Liver (tissue), 9 donors: ENCODE measurements around the gene TOMM40L. TPM values are rescaled to one million over a fixed set of nuclear protein-coding genes. Genes with fewer than 3 reads are reported as not detected.

Experiments
- DNase-seq: peaks from one replicate; pipeline ENCODE4 v3.0.0-alpha.2; 2017; ENCODE audit warnings: low spot score
- H3K27ac ChIP-seq, 2 donors: one replicate each; pipeline ENCODE4 v1.7.0; 2013; ENCODE audit warnings: inconsistent platforms in 2 of 2, low read length in 2 of 2, control low read depth in 1 of 2, low read depth in 1 of 2, mild to moderate bottlenecking in 1 of 2
- H3K27me3 ChIP-seq, 4 donors: one replicate each; pipeline versions ENCODE4 v1.6.1 to v1.7.0; 2013; ENCODE audit warnings: low read length in 3 of 4, inconsistent platforms in 1 of 4, mild to moderate bottlenecking in 1 of 4, moderate library complexity in 1 of 4; ENCODE audit not compliant: control insufficient read depth in 4 of 4, insufficient read depth in 4 of 4
- H3K36me3 ChIP-seq, 4 donors: one replicate each; pipeline versions ENCODE4 v1.6.1 to v1.7.0; 2013; ENCODE audit warnings: low read length in 3 of 4, mild to moderate bottlenecking in 3 of 4, low read depth in 1 of 4, moderate library complexity in 1 of 4; ENCODE audit not compliant: control insufficient read depth in 4 of 4, insufficient read depth in 3 of 4
- H3K4me1 ChIP-seq, 4 donors: one replicate each; pipeline versions ENCODE4 v1.6.1 to v1.7.0; 2013; ENCODE audit warnings: low read length in 3 of 4, mild to moderate bottlenecking in 3 of 4, moderate library complexity in 1 of 4; ENCODE audit not compliant: control insufficient read depth in 4 of 4, insufficient read depth in 4 of 4
- H3K4me3 ChIP-seq, 3 donors: one replicate each; pipeline versions ENCODE4 v1.6.1 to v1.7.0; 2013; ENCODE audit warnings: low read length in 3 of 3, control low read depth in 1 of 3, low read depth in 1 of 3, mild to moderate bottlenecking in 1 of 3
- H3K9ac ChIP-seq, 2 donors: one replicate each; pipeline ENCODE4 v1.7.0; 2013; ENCODE audit warnings: low read length in 2 of 2, mild to moderate bottlenecking in 2 of 2, moderate library complexity in 2 of 2, control low read depth in 1 of 2, low read depth in 1 of 2
- H3K9me3 ChIP-seq, 4 donors: one replicate each; pipeline versions ENCODE4 v1.6.1 to v1.7.0; 2013; ENCODE audit warnings: low read length in 3 of 4; ENCODE audit not compliant: control insufficient read depth in 4 of 4
- ATF3 ChIP-seq: IDR thresholded peaks from 2 replicates; pipeline ENCODE4 v1.6.1; 2016; ENCODE audit warnings: antibody characterized with exemption
- CTCF ChIP-seq: fragments of 150-350 bp; IDR thresholded peaks from 2 replicates; pipeline ENCODE4 v1.5.1; 2017; ENCODE audit warnings: improper control_type of control experiment, low read depth, low read length; ENCODE audit not compliant: missing input control
- EGR1 ChIP-seq, 2 donors: IDR thresholded peaks; 2 replicates each; pipeline ENCODE4 v1.6.1; 2016 to 2018; ENCODE audit warnings: antibody characterized with exemption in 2 of 2, low read depth in 2 of 2
- FOXA1 ChIP-seq: IDR thresholded peaks from 2 replicates; pipeline ENCODE4 v1.6.1; 2016; ENCODE audit warnings: antibody characterized with exemption
- FOXA2 ChIP-seq: IDR thresholded peaks from 2 replicates; pipeline ENCODE4 v1.6.1; 2016; ENCODE audit warnings: antibody characterized with exemption
- GABPA ChIP-seq, 2 donors: IDR thresholded peaks in 1 of 2; conservative IDR thresholded peaks in 1 of 2; 2 replicates each; pipeline ENCODE4 v1.6.1; 2016; ENCODE audit warnings: antibody characterized with exemption in 2 of 2, mild to moderate bottlenecking in 1 of 2, moderate library complexity in 1 of 2
- HNF4A ChIP-seq, 2 donors: conservative IDR thresholded peaks; 2 replicates each; pipeline ENCODE4 v1.6.1; 2016; ENCODE audit warnings: antibody characterized with exemption in 2 of 2, mild to moderate bottlenecking in 2 of 2
- HNF4G ChIP-seq: IDR thresholded peaks from 2 replicates; pipeline ENCODE4 v1.6.1; 2016; ENCODE audit warnings: antibody characterized with exemption
- JUND ChIP-seq, 2 donors: IDR thresholded peaks; 2 replicates each; pipeline ENCODE4 v1.6.1; 2016; ENCODE audit warnings: antibody characterized with exemption in 2 of 2
- MAX ChIP-seq: IDR thresholded peaks from 2 replicates; pipeline ENCODE4 v1.6.1; 2016; ENCODE audit warnings: antibody characterized with exemption
- NR2F2 ChIP-seq: IDR thresholded peaks from 2 replicates; pipeline ENCODE4 v1.6.1; 2016; ENCODE audit warnings: antibody characterized with exemption
- RAD21 ChIP-seq, 2 donors: IDR thresholded peaks; 2 replicates each; pipeline ENCODE4 v1.6.1; 2016; ENCODE audit warnings: antibody characterized with exemption in 2 of 2, mild to moderate bottlenecking in 2 of 2
- REST ChIP-seq: IDR thresholded peaks from 2 replicates; pipeline ENCODE4 v1.6.1; 2016; ENCODE audit warnings: antibody characterized with exemption, mild to moderate bottlenecking
- RXRA ChIP-seq, 2 donors: IDR thresholded peaks; 2 replicates each; pipeline ENCODE4 v1.6.1; 2017 to 2018; ENCODE audit warnings: antibody characterized with exemption in 2 of 2, mild to moderate bottlenecking in 1 of 2
- SP1 ChIP-seq: IDR thresholded peaks from 2 replicates; pipeline ENCODE4 v1.6.1; 2018; ENCODE audit warnings: antibody characterized with exemption, mild to moderate bottlenecking
- TAF1 ChIP-seq: conservative IDR thresholded peaks from 2 replicates; pipeline ENCODE4 v1.6.1; 2016; ENCODE audit warnings: antibody characterized with exemption, mild to moderate bottlenecking
- YY1 ChIP-seq: IDR thresholded peaks from 2 replicates; pipeline ENCODE4 v1.6.1; 2016; ENCODE audit warnings: antibody characterized with exemption, mild to moderate bottlenecking
- ZBTB33 ChIP-seq: IDR thresholded peaks from 2 replicates; pipeline ENCODE4 v1.6.1; 2016; ENCODE audit warnings: antibody characterized with exemption
- WGBS: extraction: QIAGEN DNeasy Blood & Tissue Kit; methylation state at CpG from one replicate; pipeline ENCODE4 v1.1.7; 2013; 5-methylcytosine and 5-hydroxymethylcytosine counted together
- polyA plus RNA-seq, 2 donors: library from polyadenylated mRNA; stranded (reverse) in 1 of 2; unstranded in 1 of 2; fragments of 200-250 nt in 1 of 2; fragments of >200 nt in 1 of 2; fragmentation: Nextera tagmentation in 1 of 2; extraction: Ambion mirVana in 1 of 2; gene quantifications; one replicate each; pipeline versions ENCODE4 v1.2.1 to v1.2.3, GENCODE V29; 2013 to 2015
- total RNA-seq, 2 donors: library from RNA; depleted of rRNA; stranded (reverse); fragments of >200 nt; gene quantifications; one replicate each; pipeline ENCODE4 v1.2.3, GENCODE V29; 2014
- donor health status: healthy.
- donor health status: healthy.
- donor health status: healthy.
- donor health status: healthy.
- donor health status: healthy.

Gene TOMM40L
- total and polyA plus RNA-seq, 4 donors = 6.7 to 10.5 (median 8.9) TPM

GRCh38 chr1:161238039-161238473 is 12.2 kb downstream of the TOMM40L start, which contains the start of gene NR1I3:
TSS of gene NR1I3 (minus strand) at chr1:161238203. CDS start at chr1:161236565, 1,638 bp downstream.
- Histone ChIP-seq H3K4me1 (peaks cover 0 to 25% (median 6%) of the 10 kb centered on the region in 4 donors), H3K9ac (peak within 1 kb of the TSS; percentile 91 to 99), H3K9me3 (no peaks in the 10 kb centered on the region), H3K27ac (peak within 1 kb of the TSS; percentile 91 to 99), H3K36me3 (peaks cover 3 to 16% (median 6%) of the 10 kb centered on the region in 4 donors), H3K4me3 (peak within 1 kb of the TSS; percentile 56 to 85 (median 64)), H3K27me3 (no peaks in the 10 kb centered on the region)
- DNase-seq = peak; percentile 63
- 34% methylated on average over 4 of the region's 4 CpGs for WGBS
- TF ChIP-seq YY1 (peak; percentile 90), REST (peak; percentile 94), CTCF (no peak), HNF4A (conservative IDR thresholded peaks at IDR 0.05) (peak; percentile 100), RAD21 (IDR thresholded peaks at IDR 0.05) (peak; percentile 57 to 69), FOXA1 (peak; percentile 91), HNF4G (peak; percentile 100), SP1 (peak; percentile 100), RXRA (IDR thresholded peaks at IDR 0.05) (peak; percentile 99 to 100), NR2F2 (peak; percentile 86), ATF3 (peak; percentile 84), ZBTB33 (peak; percentile 96), FOXA2 (peak; percentile 77), JUND (IDR thresholded peaks at IDR 0.05) (peak; percentile 95 to 97), EGR1 (IDR thresholded peaks at IDR 0.05; ENCODE audit: low read depth in 2 of 2) (peak; percentile 80 to 91), GABPA (IDR thresholded peaks at IDR 0.05 in 1 of 2, conservative IDR thresholded peaks at IDR 0.05 in 1 of 2) (peak in 1 of 2 donors; percentile 66), TAF1 (peak; percentile 94), MAX (peak; percentile 95)
